OCI-LY7 (cell line): ENCODE results near the gene RGCC.

Experiments
- EZH2phosphoT487 ChIP-seq: fragments of 200-600 bp; sonication (generic); IDR thresholded peaks from 2 replicates; pipeline ENCODE4 v1.6.1; 2018; ENCODE audit warnings: low read depth, borderline replicate concordance, mild to moderate bottlenecking, mixed run types, antibody characterized with exemption, low read length, moderate library complexity, mixed read lengths
- TF ChIP-seq, protein P1 (sequence below): fragments of 200-600 bp; sonication (generic); conservative IDR thresholded peaks from 2 replicates; pipeline ENCODE4 v1.5.1; 2014; ENCODE audit warnings: mild to moderate bottlenecking, antibody characterized with exemption, low read length, moderate library complexity, mixed read lengths

- TF ChIP-seq, protein P1, sequence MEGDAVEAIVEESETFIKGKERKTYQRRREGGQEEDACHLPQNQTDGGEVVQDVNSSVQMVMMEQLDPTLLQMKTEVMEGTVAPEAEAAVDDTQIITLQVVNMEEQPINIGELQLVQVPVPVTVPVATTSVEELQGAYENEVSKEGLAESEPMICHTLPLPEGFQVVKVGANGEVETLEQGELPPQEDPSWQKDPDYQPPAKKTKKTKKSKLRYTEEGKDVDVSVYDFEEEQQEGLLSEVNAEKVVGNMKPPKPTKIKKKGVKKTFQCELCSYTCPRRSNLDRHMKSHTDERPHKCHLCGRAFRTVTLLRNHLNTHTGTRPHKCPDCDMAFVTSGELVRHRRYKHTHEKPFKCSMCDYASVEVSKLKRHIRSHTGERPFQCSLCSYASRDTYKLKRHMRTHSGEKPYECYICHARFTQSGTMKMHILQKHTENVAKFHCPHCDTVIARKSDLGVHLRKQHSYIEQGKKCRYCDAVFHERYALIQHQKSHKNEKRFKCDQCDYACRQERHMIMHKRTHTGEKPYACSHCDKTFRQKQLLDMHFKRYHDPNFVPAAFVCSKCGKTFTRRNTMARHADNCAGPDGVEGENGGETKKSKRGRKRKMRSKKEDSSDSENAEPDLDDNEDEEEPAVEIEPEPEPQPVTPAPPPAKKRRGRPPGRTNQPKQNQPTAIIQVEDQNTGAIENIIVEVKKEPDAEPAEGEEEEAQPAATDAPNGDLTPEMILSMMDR, result no peak
- TF ChIP-seq EZH2phosphoT487, result no peak
Measured at GRCh38 chr13:41418027-41418426, 39.3 kb upstream of the RGCC start.
